ENCODE data around the gene GPR183. TPM values are rescaled to one million over a fixed set of nuclear protein-coding genes. Genes with fewer than 3 reads are reported as not detected.

Gene GPR183
- total and polyA plus RNA-seq, 2 of the 8 experiments (the other 6 are each of a cell fraction or from before 2014, with no cell fraction given): not detected

DNA sequence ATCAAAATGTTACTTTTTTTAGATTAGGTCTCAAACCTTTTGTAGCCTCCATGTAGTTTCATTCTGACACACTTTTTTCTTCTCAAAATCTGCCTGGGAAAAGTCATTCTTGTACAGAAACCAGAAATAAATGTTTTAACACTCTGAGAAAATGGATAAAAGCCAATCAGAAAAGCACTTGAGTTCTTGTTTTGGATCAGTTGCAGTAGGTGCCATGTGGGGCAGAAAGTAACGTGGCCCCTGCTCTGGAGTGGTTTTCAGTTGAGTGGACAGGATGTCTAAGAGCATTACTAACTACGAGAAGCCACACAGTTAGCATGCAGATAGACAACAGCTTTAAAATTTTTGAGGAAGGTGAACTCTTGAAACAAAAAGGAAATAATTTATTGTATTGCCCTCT, 19.1 kb downstream of the GPR183 start:
- H3K4me2 ChIP-seq (ENCODE audit: insufficient read depth in 1 of 2, low read depth in 2 of 2, low read length in 2 of 2): no peak overlapping the region
- H4K20me1 ChIP-seq (replicated peaks in 1 of 2; ENCODE audit: control insufficient read depth in 1 of 2, insufficient read depth in 2 of 2, low read length in 2 of 2): no peaks in the 10 kb centered on the region
- no peak overlapping the region for H2AFZ ChIP-seq (ENCODE audit: low read length)
- POLR2A ChIA-PET (ENCODE audit: partially characterized antibody): interaction anchor here (1.1 kb wide), 1 partner anchor 88 kb away, joined by 3 read pairs; the partner anchor contains the start of gene UBAC2
- no peak overlapping the region for H4K5ac ChIP-seq (ENCODE audit: insufficient read length, low read depth, low read length)
- 0 out of 4 replicates have a peak, but pooled peaks cover 0 to 1% of the 10 kb centered on the region in 2 experiments for H3K79me2 ChIP-seq (ENCODE audit: control insufficient read depth in 1 of 2, insufficient read depth in 2 of 2, low read length in 2 of 2)
- H2BK20ac ChIP-seq (ENCODE audit: low read length): no peak overlapping the region
- H3K18ac ChIP-seq (ENCODE audit: extremely low read depth, low read length): no peak overlapping the region
- no peaks in the 10 kb centered on the region for H3K27me3 ChIP-seq (replicated peaks in 1 of 4; ENCODE audit: control insufficient read depth in 3 of 4, extremely low read depth in 1 of 4, insufficient read depth in 3 of 4, low read length in 3 of 4)
- CTCF ChIA-PET (ENCODE audit: partially characterized antibody): interaction anchor here (0.8 to 1.5 kb wide), 3 partner anchors 19 to 112 kb away, joined by 3 to 4 read pairs (median 3); no protein-coding TSS in a partner anchor
- no peak overlapping the region for H3K27ac ChIP-seq (ENCODE audit: low read depth, low read length)
- WGBS, 2 experiments (ENCODE audit: extremely low coverage in 1 of 2, insufficient coverage in 1 of 2, insufficient read length in 1 of 2, insufficient replicate concordance in 2 of 2, low coverage in 1 of 2, low lambda C conversion rate in 2 of 2, missing lambda C conversion rate in 1 of 2): 90% methylated on average over 2 of the region's 2 CpGs; no CpG with 5 or more reads in 1 of the 2 experiments
- no peaks in the 10 kb centered on the region for H3K23me2 ChIP-seq (ENCODE audit: low read depth, low read length)
- no peak overlapping the region for H4K8ac ChIP-seq (ENCODE audit: extremely low read depth, insufficient read depth, low read length)
- no peaks in the 10 kb centered on the region for H3K36me3 ChIP-seq (ENCODE audit: control insufficient read depth in 2 of 4, insufficient read depth in 4 of 4, low read length in 3 of 4)
- H4K91ac ChIP-seq (replicated peaks; ENCODE audit: insufficient read length, low read length): no peak overlapping the region
- no peaks in the 10 kb centered on the region for H3K4me1 ChIP-seq (replicated peaks in 1 of 4; ENCODE audit: control insufficient read depth in 3 of 4, insufficient read depth in 4 of 4, low read length in 3 of 4)
- no peak for FAIRE-seq
- no peak overlapping the region for H3K4me3 ChIP-seq (ENCODE audit: extremely low read depth in 1 of 4, insufficient read depth in 2 of 4, low read depth in 3 of 4, low read length in 4 of 4)
- no peak for DNase-seq (ENCODE audit: low read depth in 1 of 2, low spot score in 2 of 2)
- H3K79me1 ChIP-seq (ENCODE audit: low read depth, low read length): 0 out of 2 replicates have a peak, but pooled peaks cover 2% of the 10 kb centered on the region
- H2AK5ac ChIP-seq (ENCODE audit: low read depth, low read length): no peak overlapping the region
- H3K9me3 ChIP-seq (ENCODE audit: insufficient read depth in 2 of 2, low read depth in 1 of 2, low read length in 1 of 2): no peaks in the 10 kb centered on the region
- H2BK120ac ChIP-seq (replicated peaks; ENCODE audit: low read depth, low read length): no peak overlapping the region
- no peak overlapping the region for H2BK15ac ChIP-seq (ENCODE audit: low read length)
- no peak overlapping the region for H2BK12ac ChIP-seq (ENCODE audit: low read depth, low read length)
- no peak overlapping the region for H3K14ac ChIP-seq (ENCODE audit: insufficient read length)
- H3K9ac ChIP-seq (replicated peaks in 1 of 4; ENCODE audit: extremely low read depth in 1 of 4, low read depth in 3 of 4, low read length in 3 of 4): no peak overlapping the region
- no peak overlapping the region for H2BK5ac ChIP-seq (ENCODE audit: low read depth, low read length)
- H3K4ac ChIP-seq (replicated peaks; ENCODE audit: insufficient read length, low read depth, low read length): no peak overlapping the region
- no peak overlapping the region for H3K56ac ChIP-seq (replicated peaks; ENCODE audit: insufficient read length, low read depth, low read length)
- no peak overlapping the region for H3K23ac ChIP-seq (ENCODE audit: insufficient read length)
- TF ChIP-seq SP2 (IDR thresholded peaks at IDR 0.05; ENCODE audit: low read length) (no peak), POU5F1 (IDR thresholded peaks at IDR 0.05; ENCODE audit: low read depth, low read length) (no peak), EZH2 (IDR thresholded peaks at IDR 0.05; ENCODE audit: low read depth, low read length, severe bottlenecking) (no peak), RFX5 (IDR thresholded peaks at IDR 0.05; ENCODE audit: borderline replicate concordance, low read depth, low read length) (no peak), BRCA1 (IDR thresholded peaks at IDR 0.05; ENCODE audit: low read depth, low read length) (no peak), RBBP5 (IDR thresholded peaks at IDR 0.05; ENCODE audit: borderline replicate concordance, low read depth, low read length) (no peak), CREB1 (IDR thresholded peaks at IDR 0.05) (no peak), BACH1 (IDR thresholded peaks at IDR 0.05; ENCODE audit: low read length) (no peak), EGR1 (IDR thresholded peaks at IDR 0.05; ENCODE audit: borderline replicate concordance, low read depth, low read length) (no peak)
- TF ChIP-seq, protein P1, sequence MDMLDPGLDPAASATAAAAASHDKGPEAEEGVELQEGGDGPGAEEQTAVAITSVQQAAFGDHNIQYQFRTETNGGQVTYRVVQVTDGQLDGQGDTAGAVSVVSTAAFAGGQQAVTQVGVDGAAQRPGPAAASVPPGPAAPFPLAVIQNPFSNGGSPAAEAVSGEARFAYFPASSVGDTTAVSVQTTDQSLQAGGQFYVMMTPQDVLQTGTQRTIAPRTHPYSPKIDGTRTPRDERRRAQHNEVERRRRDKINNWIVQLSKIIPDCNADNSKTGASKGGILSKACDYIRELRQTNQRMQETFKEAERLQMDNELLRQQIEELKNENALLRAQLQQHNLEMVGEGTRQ (IDR thresholded peaks at IDR 0.05; ENCODE audit: low read length): no peak
- TF ChIP-seq, protein P2, sequence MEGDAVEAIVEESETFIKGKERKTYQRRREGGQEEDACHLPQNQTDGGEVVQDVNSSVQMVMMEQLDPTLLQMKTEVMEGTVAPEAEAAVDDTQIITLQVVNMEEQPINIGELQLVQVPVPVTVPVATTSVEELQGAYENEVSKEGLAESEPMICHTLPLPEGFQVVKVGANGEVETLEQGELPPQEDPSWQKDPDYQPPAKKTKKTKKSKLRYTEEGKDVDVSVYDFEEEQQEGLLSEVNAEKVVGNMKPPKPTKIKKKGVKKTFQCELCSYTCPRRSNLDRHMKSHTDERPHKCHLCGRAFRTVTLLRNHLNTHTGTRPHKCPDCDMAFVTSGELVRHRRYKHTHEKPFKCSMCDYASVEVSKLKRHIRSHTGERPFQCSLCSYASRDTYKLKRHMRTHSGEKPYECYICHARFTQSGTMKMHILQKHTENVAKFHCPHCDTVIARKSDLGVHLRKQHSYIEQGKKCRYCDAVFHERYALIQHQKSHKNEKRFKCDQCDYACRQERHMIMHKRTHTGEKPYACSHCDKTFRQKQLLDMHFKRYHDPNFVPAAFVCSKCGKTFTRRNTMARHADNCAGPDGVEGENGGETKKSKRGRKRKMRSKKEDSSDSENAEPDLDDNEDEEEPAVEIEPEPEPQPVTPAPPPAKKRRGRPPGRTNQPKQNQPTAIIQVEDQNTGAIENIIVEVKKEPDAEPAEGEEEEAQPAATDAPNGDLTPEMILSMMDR (IDR thresholded peaks at IDR 0.05; ENCODE audit: control extremely low read depth in 1 of 3, insufficient read depth in 1 of 3, low read depth in 1 of 3, low read length in 3 of 3): no peak
